HG03135 (cell line): Measurements from ENCODE around the gene USP17L22.
"Not testable (repeated sequence)": the region's sequence is repeated elsewhere in the genome, so short reads cannot be mapped to it uniquely, and the experiment has no call there.

Experiments used
- ATAC-seq: cut with Tn5 transposase; IDR thresholded peaks from one replicate; pipeline ENCODE4 v1.9.1; 2021; ENCODE audit warnings: mild to moderate bottlenecking, moderate library complexity; ENCODE audit not compliant: unreplicated experiment

USP17L22 gene

GRCh38 chr4:9267319-9267718, at the start of gene USP17L22:
USP17L22 (plus strand) TSS chr4:9267619; CDS start chr4:9267619, 0 bp downstream.
- not testable (repeated sequence) for ATAC-seq

- ATAC-seq: not testable (repeated sequence)
Observed at GRCh38 chr4:9219852-9220251, 47.6 kb upstream of the USP17L22 start, which contains the start of gene USP17L12. USP17L12 (plus strand) TSS chr4:9220152; CDS start chr4:9220152, 0 bp downstream.

DNA sequence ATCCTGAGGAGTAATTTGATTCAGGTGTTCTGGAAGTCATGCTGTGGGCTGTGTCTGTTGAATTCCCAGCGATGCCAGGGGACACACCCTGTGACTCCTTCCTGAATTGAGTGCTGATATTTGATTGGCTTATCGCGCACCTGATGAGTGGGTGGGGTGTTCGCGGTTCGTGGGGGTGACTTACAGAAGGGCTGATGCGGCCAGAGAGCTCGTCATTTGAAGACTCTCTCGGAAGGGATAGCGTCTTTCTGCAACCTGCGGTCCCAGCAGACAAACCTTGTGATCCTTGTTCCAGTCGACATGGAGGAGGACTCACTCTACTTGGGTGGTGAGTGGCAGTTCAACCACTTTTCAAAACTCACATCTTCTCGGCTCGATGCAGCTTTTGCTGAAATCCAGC, 42.8 kb upstream of the USP17L22 start, which contains the start of gene USP17L13:
TSS of gene USP17L13 (plus strand) at position 301 of the 400 bp plus-strand sequence. CDS start at position 301, 0 bp downstream.
- not testable (repeated sequence) for ATAC-seq

- ATAC-seq: not testable (repeated sequence)
Observed at GRCh38 chr4:9230249-9230648, 37.2 kb upstream of the USP17L22 start.

GRCh38 chr4:9234085-9234484, 33.3 kb upstream of the USP17L22 start, which contains the start of gene USP17L15:
USP17L15 (plus strand) TSS chr4:9234385; CDS start chr4:9234385, 0 bp downstream.
- ATAC-seq: not testable (repeated sequence)

DNA sequence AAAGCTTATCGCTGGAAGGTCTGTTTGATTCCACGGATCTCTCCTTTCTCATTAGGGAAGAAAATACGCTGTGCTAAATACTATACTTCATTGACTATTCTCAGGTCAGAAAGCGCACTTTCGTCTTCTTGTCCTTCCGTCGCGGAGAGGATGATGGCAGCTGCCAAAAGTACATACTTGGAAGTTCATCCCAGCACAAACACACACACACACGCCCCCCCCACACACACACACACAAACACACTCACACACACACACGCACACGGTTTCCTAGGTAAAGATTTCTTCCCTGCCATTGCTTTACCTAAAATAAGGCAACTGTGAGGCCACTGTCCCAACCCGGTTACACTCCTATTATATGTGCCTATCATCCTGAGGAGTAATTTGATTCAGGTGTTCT, 29.0 kb upstream of the USP17L22 start:
- not testable (repeated sequence) for ATAC-seq

DNA sequence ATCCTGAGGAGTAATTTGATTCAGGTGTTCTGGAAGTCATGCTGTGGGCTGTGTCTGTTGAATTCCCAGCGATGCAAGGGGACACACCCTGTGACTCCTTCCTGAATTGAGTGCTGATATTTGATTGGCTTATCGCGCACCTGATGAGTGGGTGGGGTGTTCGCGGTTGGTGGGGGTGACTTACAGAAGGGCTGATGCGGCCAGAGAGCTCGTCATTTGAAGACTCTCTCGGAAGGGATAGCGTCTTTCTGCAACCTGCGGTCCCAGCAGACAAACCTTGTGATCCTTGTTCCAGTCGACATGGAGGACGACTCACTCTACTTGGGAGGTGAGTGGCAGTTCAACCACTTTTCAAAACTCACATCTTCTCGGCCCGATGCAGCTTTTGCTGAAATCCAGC, 23.8 kb upstream of the USP17L22 start, which contains the start of gene USP17L17:
TSS of gene USP17L17 (plus strand) at position 301 of the 400 bp plus-strand sequence. CDS start at position 301, 0 bp downstream.
- ATAC-seq: not testable (repeated sequence)

DNA sequence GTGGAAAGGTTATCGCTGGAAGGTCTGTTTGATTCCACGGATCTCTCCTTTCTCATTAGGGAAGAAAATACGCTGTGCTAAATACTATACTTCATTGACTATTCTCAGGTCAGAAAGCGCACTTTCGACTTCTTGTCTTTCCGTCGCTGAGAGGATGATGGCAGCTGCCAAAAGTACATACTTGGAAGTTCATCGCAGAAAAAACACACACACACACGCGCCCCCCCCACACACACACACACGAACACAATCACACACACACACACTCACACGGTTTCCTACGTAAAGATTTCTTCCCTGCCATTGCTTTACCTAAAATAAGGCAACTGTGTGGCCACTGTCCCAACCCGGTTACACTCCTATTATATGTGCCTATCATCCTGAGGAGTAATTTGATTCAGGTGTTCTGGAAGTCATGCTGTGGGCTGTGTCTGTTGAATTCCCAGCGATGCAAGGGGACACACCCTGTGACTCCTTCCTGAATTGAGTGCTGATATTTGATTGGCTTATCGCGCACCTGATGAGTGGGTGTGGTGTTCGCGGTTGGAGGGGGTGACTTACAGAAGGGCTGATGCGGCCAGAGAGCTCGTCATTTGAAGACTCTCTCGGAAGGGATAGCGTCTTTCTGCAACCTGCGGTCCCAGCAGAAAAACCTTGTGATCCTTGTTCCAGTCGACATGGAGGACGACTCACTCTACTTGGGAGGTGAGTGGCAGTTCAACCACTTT, 19.3 kb upstream of the USP17L22 start, which contains the start of gene USP17L18:
TSS of gene USP17L18 (plus strand) at position 678 of the 728 bp plus-strand sequence. CDS start at position 678, 0 bp downstream.
- ATAC-seq: not testable (repeated sequence)

DNA sequence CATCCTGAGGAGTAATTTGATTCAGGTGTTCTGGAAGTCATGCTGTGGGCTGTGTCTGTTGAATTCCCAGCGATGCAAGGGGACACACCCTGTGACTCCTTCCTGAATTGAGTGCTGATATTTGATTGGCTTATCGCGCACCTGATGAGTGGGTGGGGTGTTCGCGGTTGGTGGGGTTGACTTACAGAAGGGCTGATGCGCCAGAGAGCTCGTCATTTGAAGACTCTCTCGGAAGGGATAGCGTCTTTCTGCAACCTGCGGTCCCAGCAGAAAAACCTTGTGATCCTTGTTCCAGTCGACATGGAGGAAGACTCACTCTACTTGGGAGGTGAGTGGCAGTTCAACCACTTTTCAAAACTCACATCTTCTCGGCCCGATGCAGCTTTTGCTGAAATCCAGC, 14.3 kb upstream of the USP17L22 start, which contains the start of gene USP17L19:
TSS of gene USP17L19 (plus strand) at position 301 of the 400 bp plus-strand sequence. CDS start at position 301, 0 bp downstream.
- ATAC-seq: not testable (repeated sequence)

GRCh38 chr4:9257824-9258223, 9.6 kb upstream of the USP17L22 start, which contains the start of gene USP17L20:
USP17L20 (plus strand) TSS chr4:9258124; CDS start chr4:9258124, 0 bp downstream.
- ATAC-seq: not testable (repeated sequence)

DNA sequence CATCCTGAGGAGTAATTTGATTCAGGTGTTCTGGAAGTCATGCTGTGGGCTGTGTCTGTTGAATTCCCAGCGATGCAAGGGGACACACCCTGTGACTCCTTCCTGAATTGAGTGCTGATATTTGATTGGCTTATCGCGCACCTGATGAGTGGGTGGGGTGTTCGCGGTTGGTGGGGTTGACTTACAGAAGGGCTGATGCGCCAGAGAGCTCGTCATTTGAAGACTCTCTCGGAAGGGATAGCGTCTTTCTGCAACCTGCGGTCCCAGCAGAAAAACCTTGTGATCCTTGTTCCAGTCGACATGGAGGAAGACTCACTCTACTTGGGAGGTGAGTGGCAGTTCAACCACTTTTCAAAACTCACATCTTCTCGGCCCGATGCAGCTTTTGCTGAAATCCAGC, 4.8 kb upstream of the USP17L22 start, which contains the start of gene USP17L21:
TSS of gene USP17L21 (plus strand) at position 301 of the 400 bp plus-strand sequence. CDS start at position 301, 0 bp downstream.
- not testable (repeated sequence) for ATAC-seq

GRCh38 chr4:9271719-9272118, 4.3 kb downstream of the USP17L22 start:
- ATAC-seq: not testable (repeated sequence)
